GM23338 (cell line): ENCODE data around the gene PIN1. TPM values are rescaled to one million over a fixed set of nuclear protein-coding genes. Genes with fewer than 3 reads are reported as not detected.

Experiments used
- ATAC-seq: fragments of 200-7000 bp; cut with Tn5 transposase; 3 replicates; pipeline ENCODE4 v1.9.1; 2020
- DNase-seq: peaks from one replicate; pipeline ENCODE4 v3.0.0-alpha.2; 2015; ENCODE audit warnings: low spot score
- H2AFZ ChIP-seq: fragments of 200-600 bp; sonication (generic); 2 replicates; pipeline ENCODE4 v1.8.0; 2016; ENCODE audit warnings: antibody characterized with exemption, mild to moderate bottlenecking, moderate library complexity
- H3F3A ChIP-seq: fragments of 200-600 bp; sonication (generic); replicated peaks from 2 replicates; pipeline ENCODE4 v1.8.0; 2017; ENCODE audit warnings: antibody characterized with exemption, mixed run types, low read depth
- H3K27ac ChIP-seq: fragments of 200-600 bp; sonication (generic); 2 replicates; pipeline ENCODE4 v1.6.1; 2016; ENCODE audit warnings: low read depth
- H3K27me3 ChIP-seq: fragments of 200-600 bp; sonication (generic); 2 replicates; pipeline ENCODE4 v1.8.0; 2016; ENCODE audit warnings: mild to moderate bottlenecking, mixed run types, moderate library complexity; ENCODE audit not compliant: insufficient read depth
- H3K36me3 ChIP-seq: fragments of 200-600 bp; sonication (generic); 2 replicates; pipeline ENCODE4 v1.8.0; 2016; ENCODE audit warnings: mild to moderate bottlenecking; ENCODE audit not compliant: insufficient read depth
- H3K4me1 ChIP-seq: fragments of 200-600 bp; sonication (generic); 2 replicates; pipeline ENCODE4 v1.8.0; 2016; ENCODE audit warnings: mild to moderate bottlenecking, moderate library complexity; ENCODE audit not compliant: insufficient read depth
- H3K4me2 ChIP-seq: fragments of 200-600 bp; sonication (generic); 2 replicates; pipeline ENCODE4 v1.7.1; 2017; ENCODE audit warnings: mixed run types
- H3K4me3 ChIP-seq: fragments of 200-600 bp; sonication (generic); 2 replicates; pipeline ENCODE4 v1.6.1; 2016; ENCODE audit warnings: mixed run types
- H3K79me2 ChIP-seq: fragments of 200-600 bp; sonication (generic); replicated peaks from 2 replicates; pipeline ENCODE4 v1.8.0; 2017; ENCODE audit warnings: mild to moderate bottlenecking; ENCODE audit not compliant: insufficient read depth
- H3K9me2 ChIP-seq: fragments of 200-600 bp; sonication (generic); 2 replicates; pipeline ENCODE4 v1.8.0; 2017; ENCODE audit not compliant: insufficient read depth
- H4K20me1 ChIP-seq: fragments of 200-600 bp; sonication (generic); replicated peaks from 2 replicates; pipeline ENCODE4 v1.8.0; 2017; ENCODE audit warnings: mild to moderate bottlenecking; ENCODE audit not compliant: insufficient read depth
- H3K27ac Mint-ChIP-seq: 2 replicates; pipeline ENCODE4 v1.8.0; 2020; ENCODE audit warnings: inconsistent platforms, mild to moderate bottlenecking, moderate library complexity, mixed read lengths
- H3K27me3 Mint-ChIP-seq: 3 replicates; pipeline ENCODE4 v1.8.0; 2022; ENCODE audit warnings: low read depth, mild to moderate bottlenecking, moderate library complexity, mixed read lengths, inconsistent platforms; ENCODE audit not compliant: insufficient read depth, poor library complexity
- H3K36me3 Mint-ChIP-seq: 3 replicates; pipeline ENCODE4 v1.8.0; 2021; ENCODE audit warnings: low read depth, mild to moderate bottlenecking, inconsistent platforms, moderate library complexity, mixed read lengths
- H3K4me1 Mint-ChIP-seq: 3 replicates; pipeline ENCODE4 v1.8.0; 2020; ENCODE audit warnings: mild to moderate bottlenecking, inconsistent platforms, mixed read lengths
- H3K4me3 Mint-ChIP-seq: 3 replicates; pipeline ENCODE4 v1.8.0; 2021; ENCODE audit warnings: moderate library complexity, mild to moderate bottlenecking, inconsistent platforms, mixed read lengths
- H3K9me3 Mint-ChIP-seq: 3 replicates; pipeline ENCODE4 v1.8.0; 2020; ENCODE audit warnings: moderate library complexity, mild to moderate bottlenecking, inconsistent platforms, mixed read lengths
- CREB1 ChIP-seq: fragments of 250-450 bp; sonication (Bioruptor Pico); IDR thresholded peaks from 2 replicates; pipeline ENCODE4 v1.5.0; 2020; ENCODE audit warnings: low read depth, mild to moderate bottlenecking, moderate library complexity
- CTCF ChIP-seq, 2 experiments: fragments of 200-600 bp in 1 of 2; sonication (generic) in 1 of 2; conservative IDR thresholded peaks; 2 replicates each; pipeline versions ENCODE4 v1.5.1 to v1.6.1; 2016 to 2017; ENCODE audit warnings: antibody characterized with exemption in 2 of 2, low read depth in 2 of 2, mild to moderate bottlenecking in 2 of 2, moderate library complexity in 1 of 2
- ETS1 ChIP-seq: IDR thresholded peaks from 2 replicates; pipeline ENCODE4 v1.6.1; 2016; ENCODE audit warnings: antibody characterized with exemption
- EZH2 ChIP-seq: fragments of 200-600 bp; sonication (generic); IDR thresholded peaks from one replicate; pipeline ENCODE4 v1.8.0; 2017; ENCODE audit warnings: antibody characterized with exemption, mild to moderate bottlenecking, low read depth; ENCODE audit not compliant: unreplicated experiment
- EZH2phosphoT487 ChIP-seq: fragments of 200-600 bp; sonication (generic); IDR thresholded peaks from one replicate; pipeline ENCODE4 v1.8.1; 2018; ENCODE audit warnings: antibody characterized with exemption; ENCODE audit not compliant: unreplicated experiment
- JUNB ChIP-seq: IDR thresholded peaks from one replicate; pipeline ENCODE4 v1.6.1; 2016; ENCODE audit warnings: antibody characterized with exemption; ENCODE audit not compliant: unreplicated experiment
- NANOG ChIP-seq: IDR thresholded peaks from 2 replicates; pipeline ENCODE4 v1.6.1; 2016; ENCODE audit warnings: antibody characterized with exemption, borderline replicate concordance
- POLR2AphosphoS5 ChIP-seq: IDR thresholded peaks from 2 replicates; pipeline ENCODE4 v1.6.1; 2016; ENCODE audit warnings: antibody characterized with exemption, low read depth
- REST ChIP-seq: IDR thresholded peaks from one replicate; pipeline ENCODE4 v1.6.1; 2018; ENCODE audit warnings: antibody characterized with exemption; ENCODE audit not compliant: unreplicated experiment
- STAT1 ChIP-seq: IDR thresholded peaks from one replicate; pipeline ENCODE4 v1.6.1; 2016; ENCODE audit warnings: antibody characterized with exemption; ENCODE audit not compliant: unreplicated experiment
- ZNF114 ChIP-seq: fragments of 250-450 bp; sonication (Bioruptor Pico); IDR thresholded peaks from 2 replicates; pipeline ENCODE4 v1.5.0; 2020; ENCODE audit warnings: mild to moderate bottlenecking, moderate library complexity
- ZNF331 ChIP-seq: fragments of 250-450 bp; sonication (Bioruptor Pico); IDR thresholded peaks from 2 replicates; pipeline ENCODE4 v1.5.0; 2020; ENCODE audit warnings: low read depth, mild to moderate bottlenecking, moderate library complexity
- ZNF462 ChIP-seq: fragments of 250-450 bp; sonication (Bioruptor Pico); IDR thresholded peaks from 2 replicates; pipeline ENCODE4 v1.5.0; 2020; ENCODE audit warnings: mild to moderate bottlenecking, moderate library complexity
- polyA plus RNA-seq: library from polyadenylated mRNA; unstranded; fragments of >200 nt; fragmentation: Nextera tagmentation; extraction: Ambion mirVana; gene quantifications from 2 replicates; pipeline ENCODE4 v1.2.1, GENCODE V29; 2016
- total RNA-seq: library from RNA; depleted of rRNA; stranded (reverse); fragments of >200 nt; shearing (Covaris generic); gene quantifications from 2 replicates; pipeline ENCODE4 v1.2.3, GENCODE V29; 2014

Gene PIN1
- total and polyA plus RNA-seq, 2 experiments from 2014 or later: 127 TPM

GRCh38 chr19:9868983-9869617, 34.0 kb downstream of the PIN1 start:
- ATAC-seq: no peak
- H3K27ac Mint-ChIP-seq: no peak overlapping the region

More at GRCh38 chr19:9868983-9869617, 34.0 kb downstream of the PIN1 start:
- TF ChIP-seq ZNF114 (CRISPR knock-in tag): no peak
- no peak for TF ChIP-seq JUNB
- no peak for TF ChIP-seq REST
- no peak for TF ChIP-seq EZH2
- no peak for TF ChIP-seq CREB1 (CRISPR knock-in tag)
- no peak for TF ChIP-seq CTCF (conservative IDR thresholded peaks at IDR 0.05; ENCODE audit: low read depth in 2 of 2)
- no peak for TF ChIP-seq STAT1
- TF ChIP-seq NANOG: no peak
- TF ChIP-seq ETS1: no peak
- TF ChIP-seq ZNF331 (CRISPR knock-in tag): no peak
- no peak for TF ChIP-seq POLR2AphosphoS5
- no peak for TF ChIP-seq ZNF462
- TF ChIP-seq EZH2phosphoT487: no peak
- H3K36me3 Mint-ChIP-seq: peaks cover 3% of the 10 kb centered on the region; the same call in 1 of the 3 replicates
- H3K4me3 Mint-ChIP-seq: no peak overlapping the region
- Histone ChIP-seq H3K27me3 (no peaks in the 10 kb centered on the region), H4K20me1 (peaks cover 2% of the 10 kb centered on the region), H2AFZ (no peak overlapping the region), H3K4me3 (no peak overlapping the region), H3F3A (0 out of 2 replicates have a peak, but pooled peaks cover 6% of the 10 kb centered on the region), H3K4me1 (peaks cover 11% of the 10 kb centered on the region; the same call in 1 of the 2 replicates), H3K9me2 (no peaks in the 10 kb centered on the region), H3K4me2 (no peak overlapping the region), H3K79me2 (no peaks in the 10 kb centered on the region), H3K27ac (no peak overlapping the region), H3K36me3 (no peaks in the 10 kb centered on the region)
- peaks cover 13% of the 10 kb centered on the region for H3K27me3 Mint-ChIP-seq
- no peaks in the 10 kb centered on the region for H3K9me3 Mint-ChIP-seq
- H3K4me1 Mint-ChIP-seq: peaks cover 5% of the 10 kb centered on the region
- DNase-seq: no peak
